Body of pancreas (tissue), 4 donors: ENCODE results near the gene PREX1.

Experiments
- CTCF ChIP-seq, 7 experiments: fragments of 450-650 bp in 4 of 7; fragments of 200-600 bp in 3 of 7; sonication (generic) in 3 of 7; IDR thresholded peaks; one replicate each; pipeline ENCODE4 v1.5.1; 2016 to 2019; ENCODE audit warnings: antibody characterized with exemption in 7 of 7
- POLR2A ChIP-seq, 3 donors: fragments of 450-650 bp; IDR thresholded peaks; one replicate each; pipeline ENCODE4 v1.6.1; 2016; ENCODE audit warnings: antibody characterized with exemption in 3 of 3, mild to moderate bottlenecking in 2 of 3

GRCh38 chr20:48851579-48851978 lies 23.8 kb upstream of the PREX1 start:
- TF ChIP-seq POLR2A (IDR thresholded peaks at IDR 0.05) = no peak
- TF ChIP-seq CTCF (IDR thresholded peaks at IDR 0.05) = no peak
